GM12864 (cell line): ENCODE results near the gene BARX2.
"Not testable (repeated sequence)": the region's sequence is repeated elsewhere in the genome, so short reads cannot be mapped to it uniquely, and the experiment has no call there.

Experiments
- DNase-seq: peaks from one replicate; pipeline ENCODE4 v3.0.0-alpha.2; 2011; ENCODE audit warnings: low read depth
- H3K4me3 ChIP-seq: 2 replicates; pipeline ENCODE4 v1.5.1; 2011; ENCODE audit warnings: mild to moderate bottlenecking, low read depth, low read length, control low read depth
- CTCF ChIP-seq: IDR thresholded peaks from 2 replicates; pipeline ENCODE4 v1.5.1; 2011; ENCODE audit warnings: low read depth, mild to moderate bottlenecking, moderate library complexity, low read length, control low read depth, inconsistent platforms; ENCODE audit errors: missing control alignments

Gene BARX2

GRCh38 chr11:129375751-129376657, at the start of gene BARX2:
BARX2 (plus strand) TSS chr11:129375848; CDS start chr11:129376036, 188 bp downstream.
- DNase-seq, result no peak
- H3K4me3 ChIP-seq, result no peak within 1 kb of the TSS
- TF ChIP-seq CTCF, result peak; percentile 22

- H3K4me3 ChIP-seq, result no peak overlapping the region
- DNase-seq, result no peak
- no peak for TF ChIP-seq CTCF
These were observed 48.7 kb upstream of the BARX2 start for GRCh38 chr11:129326921-129327320.

- TF ChIP-seq CTCF, result peak; percentile 9
- not testable (repeated sequence) for H3K4me3 ChIP-seq, DNase-seq
These were observed 47.9 kb upstream of the BARX2 start for GRCh38 chr11:129327708-129328107.

- H3K4me3 ChIP-seq, result no peak overlapping the region
- DNase-seq, result no peak
- TF ChIP-seq CTCF, result no peak
These were observed 46.9 kb upstream of the BARX2 start for GRCh38 chr11:129328756-129329155.

GRCh38 chr11:129331217-129331616, 44.4 kb upstream of the BARX2 start:
- DNase-seq, result no peak
- TF ChIP-seq CTCF, result no peak
- no peak overlapping the region for H3K4me3 ChIP-seq

GRCh38 chr11:129331871-129332274, 43.8 kb upstream of the BARX2 start:
- peak; percentile 83 for TF ChIP-seq CTCF
- H3K4me3 ChIP-seq, result no peak overlapping the region

GRCh38 chr11:129333873-129334272, 41.8 kb upstream of the BARX2 start:
- H3K4me3 ChIP-seq, result no peak overlapping the region
- peak; percentile 2 for TF ChIP-seq CTCF
- DNase-seq, result no peak

More at GRCh38 chr11:129331871-129332274, 43.8 kb upstream of the BARX2 start:
- DNase-seq, result peak; percentile 4

GRCh38 chr11:129344301-129344940, 31.2 kb upstream of the BARX2 start:
- not testable (repeated sequence) for DNase-seq, H3K4me3 ChIP-seq
